PC-9 (cell line): ENCODE measurements around the gene CCNB1IP1.

Experiments
- EZH2 ChIP-seq: fragments of 200-600 bp; sonication (generic); IDR thresholded peaks from 2 replicates; pipeline ENCODE4 v1.8.0; 2017; ENCODE audit warnings: antibody characterized with exemption, low read depth
- TF ChIP-seq, protein P1 (sequence below): fragments of 200-600 bp; sonication (generic); conservative IDR thresholded peaks from 2 replicates; pipeline ENCODE4 v1.6.1; 2017; ENCODE audit warnings: mixed run types, antibody characterized with exemption, mild to moderate bottlenecking, moderate library complexity

DNA sequence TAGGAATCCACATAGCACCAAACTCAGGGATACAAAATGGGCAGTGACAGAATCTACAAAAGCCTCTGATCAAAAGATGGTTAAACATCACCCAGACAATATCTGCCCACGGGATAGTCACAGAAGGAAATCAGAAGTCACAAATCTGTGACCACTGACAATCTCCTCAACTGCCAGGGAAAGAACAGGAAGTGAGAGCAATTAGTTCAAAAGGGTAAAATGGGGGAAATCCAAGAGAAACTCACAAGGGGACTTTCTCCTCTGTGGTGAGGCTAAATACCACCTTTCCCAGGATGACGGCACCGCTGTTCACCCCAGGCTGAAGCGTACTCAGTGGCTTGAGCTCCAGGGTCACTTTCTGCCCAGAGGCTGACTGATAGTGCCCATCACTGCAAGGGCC, 38.0 kb downstream of the CCNB1IP1 start:
- TF ChIP-seq, protein P1, sequence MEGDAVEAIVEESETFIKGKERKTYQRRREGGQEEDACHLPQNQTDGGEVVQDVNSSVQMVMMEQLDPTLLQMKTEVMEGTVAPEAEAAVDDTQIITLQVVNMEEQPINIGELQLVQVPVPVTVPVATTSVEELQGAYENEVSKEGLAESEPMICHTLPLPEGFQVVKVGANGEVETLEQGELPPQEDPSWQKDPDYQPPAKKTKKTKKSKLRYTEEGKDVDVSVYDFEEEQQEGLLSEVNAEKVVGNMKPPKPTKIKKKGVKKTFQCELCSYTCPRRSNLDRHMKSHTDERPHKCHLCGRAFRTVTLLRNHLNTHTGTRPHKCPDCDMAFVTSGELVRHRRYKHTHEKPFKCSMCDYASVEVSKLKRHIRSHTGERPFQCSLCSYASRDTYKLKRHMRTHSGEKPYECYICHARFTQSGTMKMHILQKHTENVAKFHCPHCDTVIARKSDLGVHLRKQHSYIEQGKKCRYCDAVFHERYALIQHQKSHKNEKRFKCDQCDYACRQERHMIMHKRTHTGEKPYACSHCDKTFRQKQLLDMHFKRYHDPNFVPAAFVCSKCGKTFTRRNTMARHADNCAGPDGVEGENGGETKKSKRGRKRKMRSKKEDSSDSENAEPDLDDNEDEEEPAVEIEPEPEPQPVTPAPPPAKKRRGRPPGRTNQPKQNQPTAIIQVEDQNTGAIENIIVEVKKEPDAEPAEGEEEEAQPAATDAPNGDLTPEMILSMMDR, result no peak
- TF ChIP-seq EZH2, result no peak
